Activated naive CD8-positive, alpha-beta T cell treated with anti-CD3 and anti-CD28 coated beads for 36 hours (primary cell): Measurements from ENCODE around the gene PRAMEF4. TPM values are rescaled to one million over a fixed set of nuclear protein-coding genes. Genes with fewer than 3 reads are reported as not detected.
"Not testable (repeated sequence)": the region's sequence is repeated elsewhere in the genome, so short reads cannot be mapped to it uniquely, and the experiment has no call there.

Experiments used
- DNase-seq: peaks from one replicate; pipeline ENCODE4 v3.0.0; 2021
- H3K27ac Mint-ChIP-seq: one replicate; pipeline ENCODE4 v1.8.0; 2022; ENCODE audit warnings: mild to moderate bottlenecking, moderate library complexity, mixed read lengths
- H3K27me3 Mint-ChIP-seq: one replicate; pipeline ENCODE4 v1.8.0; 2022; ENCODE audit warnings: mild to moderate bottlenecking, mixed read lengths
- H3K36me3 Mint-ChIP-seq: one replicate; pipeline ENCODE4 v1.8.0; 2021; ENCODE audit warnings: mild to moderate bottlenecking, mixed read lengths
- H3K4me1 Mint-ChIP-seq: one replicate; pipeline ENCODE4 v1.8.0; 2021; ENCODE audit warnings: mixed read lengths
- H3K4me3 Mint-ChIP-seq: one replicate; pipeline ENCODE4 v1.8.0; 2022; ENCODE audit warnings: mild to moderate bottlenecking, moderate library complexity, mixed read lengths
- H3K9me3 Mint-ChIP-seq: one replicate; pipeline ENCODE4 v1.8.0; 2022; ENCODE audit warnings: mixed read lengths
- total RNA-seq, 2 experiments: library from RNA; stranded (reverse); gene quantifications; one replicate each; pipeline ENCODE4 v1.2.3, GENCODE V29; 2021

The PRAMEF4 gene
- total RNA-seq, result not detected

DNA sequence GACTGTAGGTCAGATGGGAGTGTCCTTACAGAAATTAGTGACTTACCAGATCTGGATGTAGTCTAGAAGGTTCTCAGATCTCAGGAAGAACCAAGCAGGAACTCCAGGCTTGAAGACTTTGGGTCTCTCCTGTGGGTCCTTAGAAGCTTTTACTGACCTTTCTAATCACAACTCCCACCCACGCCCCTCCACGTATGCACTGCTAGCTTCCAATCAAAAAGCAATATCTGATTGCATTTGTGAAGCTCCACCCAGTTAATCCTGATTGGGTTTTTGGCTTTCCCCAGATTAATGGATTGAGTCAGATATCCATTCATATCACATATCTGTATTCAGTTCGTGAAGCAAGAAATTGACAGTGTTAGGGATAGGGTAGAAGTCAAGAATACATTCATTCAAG lies at the start of gene PRAMEF4:
Gene PRAMEF4, minus strand, starts transcription at position 101 of the 400 bp plus-strand sequence. CDS start 2,807 bp downstream, outside the sequence.
- H3K27ac Mint-ChIP-seq, DNase-seq, H3K4me1 Mint-ChIP-seq, H3K4me3 Mint-ChIP-seq, H3K9me3 Mint-ChIP-seq, H3K36me3 Mint-ChIP-seq, H3K27me3 Mint-ChIP-seq: not testable (repeated sequence)

DNA sequence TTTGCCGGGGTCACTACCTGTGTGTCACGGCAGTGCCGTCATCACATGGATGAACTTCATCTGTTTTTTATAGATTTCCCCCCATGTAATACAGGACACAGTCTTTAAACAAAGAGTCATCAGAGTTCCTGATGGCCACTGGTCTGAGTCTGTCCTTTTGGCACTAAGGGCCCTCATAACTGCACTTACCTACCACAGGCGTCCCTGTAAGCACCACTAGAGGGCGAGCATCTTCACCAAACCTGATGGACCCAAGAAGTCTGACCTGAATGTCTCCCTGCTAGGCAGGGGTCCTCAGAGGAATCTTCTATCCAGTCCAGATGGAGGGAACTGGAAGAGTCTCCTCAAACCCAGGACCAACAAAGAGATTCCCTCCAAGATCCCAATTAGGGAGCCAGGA lies 38.4 kb upstream of the PRAMEF4 start:
- H3K4me1 Mint-ChIP-seq, DNase-seq, H3K4me3 Mint-ChIP-seq, H3K9me3 Mint-ChIP-seq, H3K36me3 Mint-ChIP-seq, H3K27me3 Mint-ChIP-seq, H3K27ac Mint-ChIP-seq: not testable (repeated sequence)

GRCh38 chr1:12921749-12922148 lies 35.7 kb upstream of the PRAMEF4 start:
- not testable (repeated sequence) for H3K27ac Mint-ChIP-seq, H3K4me3 Mint-ChIP-seq, H3K9me3 Mint-ChIP-seq, H3K27me3 Mint-ChIP-seq, H3K4me1 Mint-ChIP-seq, H3K36me3 Mint-ChIP-seq, DNase-seq

- not testable (repeated sequence) for H3K27me3 Mint-ChIP-seq, DNase-seq, H3K9me3 Mint-ChIP-seq, H3K27ac Mint-ChIP-seq, H3K36me3 Mint-ChIP-seq, H3K4me1 Mint-ChIP-seq, H3K4me3 Mint-ChIP-seq
These were observed 30.3 kb upstream of the PRAMEF4 start, which contains the start of gene PRAMEF7 for GRCh38 chr1:12916310-12916709. TSS of gene PRAMEF7 (plus strand) at chr1:12916610. CDS start at chr1:12917693, 1,083 bp downstream.

DNA sequence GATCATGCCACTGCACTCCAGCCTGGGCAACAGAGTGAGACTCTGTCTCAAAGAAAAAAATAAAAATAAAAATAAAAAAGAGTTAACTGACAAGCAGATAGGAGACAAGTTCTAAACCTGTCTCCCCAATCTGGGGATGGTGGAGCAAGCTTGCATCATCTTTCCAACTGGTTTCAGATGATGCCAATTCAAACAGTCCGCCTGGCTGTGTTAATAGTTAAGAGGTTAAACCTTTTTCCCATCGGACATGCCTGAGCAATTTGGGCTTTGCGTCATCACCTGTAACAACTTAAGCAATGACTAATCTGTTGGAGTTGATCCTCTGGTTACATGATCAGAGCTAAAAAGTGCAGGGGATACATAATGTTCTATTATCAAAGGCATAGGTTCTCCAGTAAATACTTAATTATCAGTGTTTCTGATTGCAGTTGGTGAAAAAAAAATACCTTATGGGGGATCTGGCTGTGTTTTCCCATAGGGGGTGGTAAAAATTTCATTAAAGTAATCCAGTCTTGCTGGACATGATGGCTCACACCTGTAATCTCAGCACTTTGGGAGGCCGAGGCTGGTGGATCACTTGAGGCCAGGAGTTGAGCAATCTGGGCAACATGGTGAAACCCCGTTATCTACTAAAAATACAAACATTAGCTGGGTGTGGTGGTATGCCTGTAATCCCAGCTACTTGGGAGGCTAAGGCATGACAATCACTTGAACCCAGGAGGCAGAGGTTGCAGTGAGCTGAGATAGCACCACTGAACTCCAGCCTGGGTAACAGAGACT lies 18.0 kb upstream of the PRAMEF4 start:
- DNase-seq, H3K9me3 Mint-ChIP-seq, H3K4me1 Mint-ChIP-seq, H3K36me3 Mint-ChIP-seq, H3K27ac Mint-ChIP-seq, H3K27me3 Mint-ChIP-seq, H3K4me3 Mint-ChIP-seq: not testable (repeated sequence)

GRCh38 chr1:12899186-12899585 lies 13.2 kb upstream of the PRAMEF4 start:
- not testable (repeated sequence) for H3K27me3 Mint-ChIP-seq, H3K36me3 Mint-ChIP-seq, H3K27ac Mint-ChIP-seq

DNA sequence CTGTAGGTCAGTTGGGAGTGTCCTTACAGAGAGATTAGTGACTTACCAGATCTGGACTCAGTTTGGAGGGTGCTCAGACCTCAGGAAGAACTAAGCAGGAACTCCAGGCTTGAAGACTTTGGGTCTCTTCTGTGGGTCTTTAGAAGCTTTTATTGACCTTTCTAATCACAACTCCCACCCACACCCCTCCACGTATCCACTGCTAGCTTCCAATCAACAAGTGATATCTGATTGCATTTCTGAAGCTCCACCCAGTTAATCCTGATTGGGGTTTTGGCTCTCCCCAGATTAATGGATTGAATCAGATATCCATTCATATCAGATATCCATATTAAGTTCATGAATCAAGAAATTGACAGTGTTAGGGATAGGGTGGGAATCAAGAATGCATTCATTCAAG lies 12.2 kb upstream of the PRAMEF4 start, which contains the start of gene PRAMEF10:
Gene PRAMEF10, minus strand, starts transcription at position 101 of the 400 bp plus-strand sequence. CDS start 2,423 bp downstream, outside the sequence.
- H3K9me3 Mint-ChIP-seq, H3K4me1 Mint-ChIP-seq, H3K36me3 Mint-ChIP-seq, H3K27ac Mint-ChIP-seq, H3K27me3 Mint-ChIP-seq, H3K4me3 Mint-ChIP-seq, DNase-seq: not testable (repeated sequence)

More at GRCh38 chr1:12899186-12899585, 13.2 kb upstream of the PRAMEF4 start:
- not testable (repeated sequence) for H3K9me3 Mint-ChIP-seq, H3K4me3 Mint-ChIP-seq, DNase-seq, H3K4me1 Mint-ChIP-seq

DNA sequence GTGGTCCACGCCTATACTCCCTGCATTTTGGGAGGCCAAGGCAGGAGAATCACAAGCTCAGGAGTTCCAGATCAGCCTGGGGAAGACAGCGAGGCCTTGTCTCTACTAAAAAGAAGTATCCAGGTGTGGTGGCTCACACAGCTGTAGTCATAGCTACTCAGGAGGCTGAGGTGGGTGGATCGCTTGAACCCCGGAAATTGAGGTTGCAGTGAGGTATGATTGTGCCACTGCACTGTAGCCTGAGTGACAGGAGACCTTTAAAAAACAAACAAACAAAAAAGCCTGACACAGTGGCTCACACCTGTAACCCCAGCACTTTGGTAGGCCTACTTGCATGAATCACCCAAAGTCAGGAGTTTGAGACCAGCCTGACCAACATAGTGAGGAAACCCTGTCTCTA lies 7.5 kb downstream of the PRAMEF4 start:
- H3K27me3 Mint-ChIP-seq, H3K36me3 Mint-ChIP-seq, DNase-seq, H3K9me3 Mint-ChIP-seq, H3K27ac Mint-ChIP-seq, H3K4me1 Mint-ChIP-seq, H3K4me3 Mint-ChIP-seq: not testable (repeated sequence)

DNA sequence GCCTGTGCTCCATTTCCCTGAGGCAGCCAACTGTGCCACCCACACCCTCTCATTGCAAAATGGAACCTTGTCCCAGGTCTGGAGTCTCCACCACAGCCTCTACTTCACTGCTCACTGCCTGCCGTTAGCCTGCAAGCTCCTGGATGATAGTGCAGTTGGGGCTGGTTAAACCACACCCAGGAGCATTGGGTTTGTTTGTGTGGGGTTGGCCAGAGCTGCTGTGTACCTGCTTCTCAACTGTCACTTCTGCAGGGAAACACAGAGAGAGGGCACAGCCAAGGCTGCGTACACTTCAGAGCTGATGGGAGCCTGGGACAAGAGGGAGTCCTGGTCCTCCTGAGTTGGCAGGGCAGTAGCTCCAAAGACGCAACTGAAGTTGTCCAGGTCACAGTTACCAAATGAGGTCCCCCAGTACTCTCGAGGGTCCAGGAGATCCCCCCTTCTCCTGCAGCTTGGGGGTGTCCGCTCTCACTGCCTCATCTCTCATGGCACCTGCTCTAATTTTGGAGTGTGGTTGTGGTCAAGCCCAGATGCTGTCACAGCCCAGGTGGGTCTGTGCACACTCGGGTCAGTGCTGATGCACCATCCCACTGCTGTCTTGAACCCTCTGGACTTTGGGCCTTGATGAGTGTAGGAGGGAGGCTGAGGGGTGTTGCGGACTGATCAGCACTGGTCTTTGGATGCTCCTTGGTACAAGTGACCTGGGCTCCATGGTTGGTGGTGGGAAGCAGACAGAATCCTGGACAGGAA lies 22.7 kb downstream of the PRAMEF4 start:
- not testable (repeated sequence) for H3K9me3 Mint-ChIP-seq, H3K27ac Mint-ChIP-seq

DNA sequence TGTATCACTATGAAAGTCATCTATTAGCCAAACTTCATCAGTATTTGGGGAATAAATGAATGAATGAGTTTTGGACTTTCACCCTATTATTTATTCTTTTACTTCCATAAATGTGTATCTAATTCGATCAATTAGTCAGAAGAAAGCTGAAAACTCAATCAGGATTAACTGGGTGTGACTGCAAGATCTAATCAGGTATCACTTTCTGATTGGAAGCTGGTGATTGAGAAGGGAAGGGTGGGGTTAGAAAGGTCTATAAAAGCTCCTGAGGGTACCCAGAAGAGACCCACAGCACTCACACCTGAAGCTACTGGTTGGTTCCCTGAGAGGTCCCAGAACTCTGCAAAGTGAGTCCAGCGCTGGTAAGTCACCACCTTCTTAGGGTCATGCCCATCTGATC lies 29.2 kb downstream of the PRAMEF4 start, which contains the start of gene PRAMEF2:
Gene PRAMEF2, plus strand, starts transcription at position 301 of the 400 bp plus-strand sequence. CDS start 1,924 bp downstream, outside the sequence.
- H3K4me3 Mint-ChIP-seq, H3K9me3 Mint-ChIP-seq, H3K4me1 Mint-ChIP-seq, DNase-seq, H3K27ac Mint-ChIP-seq, H3K27me3 Mint-ChIP-seq, H3K36me3 Mint-ChIP-seq: not testable (repeated sequence)

More for the DNA sequence above, 22.7 kb downstream of the PRAMEF4 start:
- not testable (repeated sequence) for H3K4me1 Mint-ChIP-seq, H3K27me3 Mint-ChIP-seq, H3K36me3 Mint-ChIP-seq, DNase-seq, H3K4me3 Mint-ChIP-seq

DNA sequence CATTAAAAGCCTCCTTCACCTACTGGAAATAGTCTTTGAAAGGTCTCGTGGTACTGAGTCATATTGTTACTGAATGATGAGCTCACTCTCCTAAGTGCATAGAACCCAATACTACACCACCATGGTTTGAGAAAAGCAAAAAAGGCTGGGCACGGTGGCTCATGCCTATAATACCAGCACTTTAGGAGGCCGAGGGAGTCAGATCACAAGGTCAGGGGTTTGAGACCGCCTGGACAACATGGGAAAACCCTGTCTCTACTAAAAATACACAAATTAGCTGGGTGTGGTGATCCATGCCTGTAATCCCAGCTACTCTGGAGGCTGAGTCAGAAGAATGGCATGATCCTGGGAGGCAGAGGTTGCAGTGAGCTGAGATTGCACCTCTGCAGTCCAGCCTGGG lies 34.2 kb downstream of the PRAMEF4 start:
- no peak for DNase-seq
- no peaks in the 10 kb centered on the region for H3K4me1 Mint-ChIP-seq

GRCh38 chr1:12848620-12849019 lies 37.4 kb downstream of the PRAMEF4 start, which contains the start of gene HNRNPCL1:
TSS of gene HNRNPCL1 (minus strand) at chr1:12848720. CDS start at chr1:12848289, 431 bp downstream.
- H3K27me3 Mint-ChIP-seq, H3K4me1 Mint-ChIP-seq, H3K27ac Mint-ChIP-seq, H3K9me3 Mint-ChIP-seq, H3K36me3 Mint-ChIP-seq, H3K4me3 Mint-ChIP-seq, DNase-seq: not testable (repeated sequence)

More for the DNA sequence above, 34.2 kb downstream of the PRAMEF4 start:
- Mint-ChIP-seq H3K27me3 (peaks cover 8% of the 10 kb centered on the region), H3K36me3 (no peaks in the 10 kb centered on the region), H3K4me3 (no peak overlapping the region), H3K9me3 (peaks cover 4% of the 10 kb centered on the region), H3K27ac (no peak overlapping the region)

DNA sequence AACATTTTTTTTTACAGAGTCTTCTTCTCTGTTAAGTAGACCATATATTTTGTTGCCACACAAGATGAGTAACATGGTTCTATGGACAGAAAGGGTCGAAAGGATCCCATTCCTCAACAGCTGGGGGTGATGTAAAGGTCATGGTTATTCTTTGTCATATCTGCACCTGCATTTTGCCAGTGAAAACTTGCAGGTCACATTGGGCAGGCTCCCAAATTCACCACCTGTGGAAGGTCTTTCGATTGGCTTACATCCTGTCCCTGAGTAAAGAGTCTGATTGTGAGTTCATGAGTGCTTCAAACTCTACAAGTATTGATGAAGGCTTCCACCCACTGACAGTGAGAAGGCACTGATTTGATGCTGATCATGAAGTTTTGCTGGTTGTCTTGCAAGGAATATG lies 52.8 kb downstream of the PRAMEF4 start:
- H3K27me3 Mint-ChIP-seq, H3K27ac Mint-ChIP-seq, H3K9me3 Mint-ChIP-seq, H3K4me1 Mint-ChIP-seq, H3K36me3 Mint-ChIP-seq, H3K4me3 Mint-ChIP-seq, DNase-seq: not testable (repeated sequence)

GRCh38 chr1:12831310-12831709 lies 54.7 kb downstream of the PRAMEF4 start, which contains the start of gene PRAMEF11:
TSS of gene PRAMEF11 (minus strand) at chr1:12831410. CDS start at chr1:12828789, 2,621 bp downstream.
- not testable (repeated sequence) for H3K4me1 Mint-ChIP-seq, H3K9me3 Mint-ChIP-seq, H3K4me3 Mint-ChIP-seq, DNase-seq, H3K36me3 Mint-ChIP-seq, H3K27ac Mint-ChIP-seq, H3K27me3 Mint-ChIP-seq
